Ascending aorta (tissue), 2 donors: ENCODE results near the gene ATXN3. TPM values are rescaled to one million over a fixed set of nuclear protein-coding genes. Genes with fewer than 3 reads are reported as not detected.
"Not testable (repeated sequence)": the region's sequence is repeated elsewhere in the genome, so short reads cannot be mapped to it uniquely, and the experiment has no call there.

Source experiments
- DNase-seq, 2 donors: peaks; one replicate each; pipeline ENCODE4 v3.0.0-alpha.2; 2019; ENCODE audit warnings: low spot score in 2 of 2
- H3K27ac ChIP-seq, 2 donors: fragments of 200-600 bp; sonication (generic); one replicate each; pipeline ENCODE4 v1.5.1; 2016 to 2017; ENCODE audit warnings: mild to moderate bottlenecking in 1 of 2
- H3K27me3 ChIP-seq: fragments of 200-600 bp; sonication (generic); one replicate; pipeline ENCODE4 v1.5.1; 2017
- H3K36me3 ChIP-seq, 2 donors: fragments of 200-600 bp; sonication (generic); one replicate each; pipeline ENCODE4 v1.5.1; 2016
- H3K4me1 ChIP-seq, 2 donors: fragments of 200-600 bp; sonication (generic); one replicate each; pipeline ENCODE4 v1.5.1; 2016 to 2017; ENCODE audit warnings: mild to moderate bottlenecking in 1 of 2
- H3K4me3 ChIP-seq, 2 donors: fragments of 200-600 bp; sonication (generic); one replicate each; pipeline ENCODE4 v1.5.1; 2016 to 2017; ENCODE audit warnings: mild to moderate bottlenecking in 1 of 2
- H3K9me3 ChIP-seq, 2 donors: fragments of 200-600 bp; sonication (generic); one replicate each; pipeline ENCODE4 v1.5.1; 2016
- CTCF ChIP-seq, 3 experiments: fragments of 200-600 bp in 2 of 3; fragments of 450-650 bp in 1 of 3; sonication (generic) in 2 of 3; IDR thresholded peaks; one replicate each; pipeline ENCODE4 v1.5.1; 2016 to 2019; ENCODE audit warnings: antibody characterized with exemption in 3 of 3, mild to moderate bottlenecking in 1 of 3, moderate library complexity in 1 of 3
- intact Hi-C: fragments of 100-400 bp; cut with DNase I; formaldehyde crosslinking; loops from one replicate; pipeline ENCODE4 v1.15.1; 2023
- total RNA-seq: library from RNA; depleted of rRNA; stranded (reverse); fragments of >200 nt; gene quantifications from one replicate; pipeline ENCODE4 v1.1.0, GENCODE V29; 2016

ATXN3 gene
- total RNA-seq, 1 donor from 2014 or later = 90.4 TPM

DNA sequence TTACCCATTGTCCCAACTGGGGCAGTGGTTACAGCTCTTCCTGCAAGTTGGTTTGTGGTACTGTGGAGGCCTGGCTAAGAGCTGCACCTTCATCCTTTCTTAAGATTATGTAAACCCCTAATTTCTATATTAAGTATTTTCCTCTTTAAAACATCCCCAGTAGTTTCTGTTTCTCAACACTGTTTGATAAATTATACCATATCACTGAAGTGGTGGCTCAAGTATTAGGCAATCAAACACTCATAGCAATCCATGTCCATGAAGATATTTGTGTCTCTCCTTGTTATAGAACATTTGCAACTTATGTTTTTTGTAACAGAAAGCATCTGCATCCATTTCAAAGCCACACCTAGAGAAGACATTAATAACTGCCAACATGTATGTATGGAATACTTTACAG, 31.8 kb downstream of the ATXN3 start:
- Histone ChIP-seq H3K9me3 (no peaks in the 10 kb centered on the region), H3K27ac (no peak overlapping the region), H3K27me3 (no peaks in the 10 kb centered on the region), H3K36me3 (peaks cover 54 to 68% of the 10 kb centered on the region in 2 donors), H3K4me1 (no peaks in the 10 kb centered on the region), H3K4me3 (no peak overlapping the region)
- intact Hi-C loops = no loop called here
- no peak for TF ChIP-seq CTCF (IDR thresholded peaks at IDR 0.05)
- no peak for DNase-seq

- TF ChIP-seq CTCF (IDR thresholded peaks at IDR 0.05) = no peak
- Histone ChIP-seq H3K4me3 (no peak overlapping the region), H3K4me1 (no peaks in the 10 kb centered on the region), H3K9me3 (no peaks in the 10 kb centered on the region), H3K27ac (no peak overlapping the region), H3K27me3 (no peaks in the 10 kb centered on the region), H3K36me3 (peaks cover 5 to 11% of the 10 kb centered on the region in 2 donors)
- DNase-seq = no peak
- intact Hi-C loops = no loop called here
Observed at GRCh38 chr14:92058006-92058917, 48.1 kb downstream of the ATXN3 start.

GRCh38 chr14:92049781-92050180, 56.6 kb downstream of the ATXN3 start:
- intact Hi-C loops = loop anchor here (10.0 kb wide), 1 partner anchor 535 kb away; the partner anchor contains the start of gene PPP4R3A
- no peaks in the 10 kb centered on the region for H3K9me3 ChIP-seq
- H3K4me3 ChIP-seq = no peak overlapping the region
- no peak for DNase-seq
- no peaks in the 10 kb centered on the region for H3K4me1 ChIP-seq
- no peaks in the 10 kb centered on the region for H3K27me3 ChIP-seq
- H3K36me3 ChIP-seq = peaks cover 4 to 27% of the 10 kb centered on the region in 2 donors
- no peak overlapping the region for H3K27ac ChIP-seq
- TF ChIP-seq CTCF (IDR thresholded peaks at IDR 0.05) = no peak

- not testable (repeated sequence) for H3K4me1 ChIP-seq, DNase-seq, H3K27ac ChIP-seq, H3K4me3 ChIP-seq, H3K9me3 ChIP-seq, H3K27me3 ChIP-seq
- intact Hi-C loops = loop anchor here (10.0 kb wide), 1 partner anchor 534 kb away; the partner anchor contains the start of gene PPP4R3A
- peaks cover 4 to 30% of the 10 kb centered on the region in 2 donors for H3K36me3 ChIP-seq
Observed at GRCh38 chr14:92049221-92049620, 57.2 kb downstream of the ATXN3 start.

DNA sequence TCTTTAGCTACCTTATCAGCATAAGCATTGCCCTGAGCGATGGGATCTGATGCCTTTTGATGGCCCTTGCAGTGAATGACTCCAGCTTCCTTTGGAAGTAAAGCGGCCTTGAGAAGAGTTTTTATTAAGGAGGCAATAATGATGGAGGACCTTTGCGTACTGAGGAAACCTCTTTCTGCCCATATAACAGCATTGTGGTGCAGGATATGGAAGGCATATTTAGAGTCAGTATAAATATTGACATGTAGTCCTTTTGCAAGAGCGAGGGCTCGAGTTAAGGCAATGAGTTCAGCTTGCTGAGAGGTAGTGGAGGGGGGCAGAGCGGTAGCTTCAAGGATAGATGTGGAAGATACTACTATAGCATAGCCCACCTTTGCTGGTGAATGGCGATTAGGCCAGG, 60.5 kb downstream of the ATXN3 start:
- not testable (repeated sequence) for H3K27me3 ChIP-seq, H3K4me1 ChIP-seq, H3K27ac ChIP-seq, H3K4me3 ChIP-seq, H3K9me3 ChIP-seq, DNase-seq
- H3K36me3 ChIP-seq = peaks cover 4 to 30% of the 10 kb centered on the region in 2 donors
- intact Hi-C loops = loop anchor here (10.0 kb wide), 1 partner anchor 531 kb away; the partner anchor contains the start of gene PPP4R3A

DNA sequence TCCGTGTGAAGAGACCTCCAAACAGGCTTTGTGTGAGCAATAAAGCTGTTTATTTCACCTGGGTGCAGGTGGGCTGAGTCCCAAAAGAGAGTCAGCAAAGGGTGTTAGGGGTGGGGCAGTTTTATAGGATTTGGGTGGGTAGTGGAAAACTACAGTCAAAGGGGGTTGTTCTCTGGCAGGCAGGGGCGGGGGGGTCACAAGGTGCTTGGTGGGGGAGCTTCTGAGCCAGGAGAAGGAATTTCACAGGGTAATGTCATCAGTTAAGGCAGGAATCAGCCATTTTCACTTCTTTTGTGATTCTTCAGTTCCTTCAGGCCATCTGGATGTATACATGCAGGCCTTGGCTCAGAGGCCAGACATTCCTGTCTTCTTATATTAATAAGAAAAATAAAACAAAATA, 64.6 kb downstream of the ATXN3 start:
- H3K27me3 ChIP-seq, DNase-seq, H3K27ac ChIP-seq, H3K9me3 ChIP-seq: not testable (repeated sequence)
- peaks cover 3 to 20% of the 10 kb centered on the region in 2 donors for H3K4me1 ChIP-seq
- intact Hi-C loops = loop anchor here (2.0 to 10.0 kb wide), 2 partner anchors 65 to 527 kb away; partner anchors contain the start of genes ATXN3 and PPP4R3A
- peaks cover 4 to 18% of the 10 kb centered on the region in 2 donors for H3K36me3 ChIP-seq
- H3K4me3 ChIP-seq = peak overlapping the region in 1 of 2 donors; percentile 75

GRCh38 chr14:92041203-92041602, 65.2 kb downstream of the ATXN3 start:
- DNase-seq = no peak
- H3K4me1 ChIP-seq = peaks cover 3 to 26% of the 10 kb centered on the region in 2 donors
- H3K27me3 ChIP-seq = no peaks in the 10 kb centered on the region
- H3K27ac ChIP-seq = peak overlapping the region; percentile 95 to 99
- H3K36me3 ChIP-seq = peaks cover 2 to 14% of the 10 kb centered on the region in 2 donors
- TF ChIP-seq CTCF (IDR thresholded peaks at IDR 0.05) = no peak
- intact Hi-C loops = loop anchor here (2.0 to 10.0 kb wide), 2 partner anchors 66 to 526 kb away; partner anchors contain the start of genes ATXN3 and PPP4R3A
- no peaks in the 10 kb centered on the region for H3K9me3 ChIP-seq
- H3K4me3 ChIP-seq = peak overlapping the region; percentile 75 to 92
